ENCODE data around the gene HOXC6.

Gene HOXC6

DNA sequence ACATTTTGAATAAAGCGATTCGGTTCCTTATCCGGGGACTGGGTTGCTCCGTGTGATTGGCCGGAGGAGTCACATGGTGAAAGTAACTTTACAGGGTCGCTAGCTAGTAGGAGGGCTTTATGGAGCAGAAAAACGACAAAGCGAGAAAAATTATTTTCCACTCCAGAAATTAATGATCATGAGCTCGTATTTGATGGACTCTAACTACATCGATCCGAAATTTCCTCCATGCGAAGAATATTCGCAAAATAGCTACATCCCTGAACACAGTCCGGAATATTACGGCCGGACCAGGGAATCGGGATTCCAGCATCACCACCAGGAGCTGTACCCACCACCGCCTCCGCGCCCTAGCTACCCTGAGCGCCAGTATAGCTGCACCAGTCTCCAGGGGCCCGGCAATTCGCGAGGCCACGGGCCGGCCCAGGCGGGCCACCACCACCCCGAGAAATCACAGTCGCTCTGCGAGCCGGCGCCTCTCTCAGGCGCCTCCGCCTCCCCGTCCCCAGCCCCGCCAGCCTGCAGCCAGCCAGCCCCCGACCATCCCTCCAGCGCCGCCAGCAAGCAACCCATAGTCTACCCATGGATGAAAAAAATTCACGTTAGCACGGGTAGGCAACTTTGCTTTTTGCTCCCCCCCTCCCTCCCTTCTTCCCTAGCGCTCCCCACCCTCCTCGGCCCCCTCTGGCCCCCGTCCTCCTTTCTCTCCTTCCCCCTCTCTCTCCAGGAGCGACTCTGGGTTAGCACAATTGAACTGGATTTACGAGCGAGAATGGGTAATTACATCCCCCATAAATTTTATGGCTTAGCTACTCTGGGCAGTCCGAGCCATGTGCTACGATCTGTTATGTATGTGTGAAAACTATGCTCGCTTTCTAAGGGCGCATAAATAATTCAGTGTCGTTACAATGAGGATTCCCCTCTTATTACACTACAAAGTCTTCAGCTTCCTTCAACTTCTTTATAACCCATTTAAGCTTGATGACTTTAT is 25.8 kb downstream of the HOXC6 start, which contains the start of gene HOXC4:
Gene HOXC4, plus strand, starts transcription at position 85 of the 991 bp plus-strand sequence. Its CDS starts 88 bp downstream, at position 173.
- no peak within 1 kb of the TSS for H3K4me3 ChIP-seq
- H3K27ac ChIP-seq, result no peak within 1 kb of the TSS

DNA sequence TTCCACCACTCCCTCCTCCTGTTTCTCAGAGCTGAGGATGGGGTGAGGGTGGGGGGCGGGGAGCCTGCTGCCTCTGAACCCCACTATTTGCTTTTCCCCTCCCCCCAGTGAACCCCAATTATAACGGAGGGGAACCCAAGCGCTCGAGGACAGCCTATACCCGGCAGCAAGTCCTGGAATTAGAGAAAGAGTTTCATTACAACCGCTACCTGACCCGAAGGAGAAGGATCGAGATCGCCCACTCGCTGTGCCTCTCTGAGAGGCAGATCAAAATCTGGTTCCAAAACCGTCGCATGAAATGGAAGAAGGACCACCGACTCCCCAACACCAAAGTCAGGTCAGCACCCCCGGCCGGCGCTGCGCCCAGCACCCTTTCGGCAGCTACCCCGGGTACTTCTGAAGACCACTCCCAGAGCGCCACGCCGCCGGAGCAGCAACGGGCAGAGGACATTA is 26.5 kb downstream of the HOXC6 start:
- Histone ChIP-seq H4K20me1 (peaks cover 84% of the 10 kb centered on the region), H3K4me2 (no peak overlapping the region), H3K4me3 (no peak overlapping the region), H3K9me3 (peaks cover 22% of the 10 kb centered on the region), H3K36me3 (no peaks in the 10 kb centered on the region), H3K4me1 (no peaks in the 10 kb centered on the region), H3K27ac (no peak overlapping the region), H3K27me3 (peaks cover 100% of the 10 kb centered on the region), H3K9ac (no peak overlapping the region)
- no peak for TF ChIP-seq Cebpa-rat (IDR thresholded peaks at IDR 0.05)

More for the DNA sequence above, 25.8 kb downstream of the HOXC6 start, which contains the start of gene HOXC4:
- Histone ChIP-seq H3K4me2 (no peak within 1 kb of the TSS), H3K9ac (no peak within 1 kb of the TSS), H3K9me3 (peaks cover 22% of the 10 kb centered on the region), H3K36me3 (no peaks in the 10 kb centered on the region), H3K4me1 (no peaks in the 10 kb centered on the region), H3K27me3 (peaks cover 100% of the 10 kb centered on the region), H4K20me1 (peaks cover 83% of the 10 kb centered on the region)
- TF ChIP-seq Cebpa-rat (IDR thresholded peaks at IDR 0.05), result no peak

- H3K4me2 ChIP-seq, result no peak overlapping the region
- no peak for TF ChIP-seq Cebpa-rat (IDR thresholded peaks at IDR 0.05)
- H3K27ac ChIP-seq, result no peak overlapping the region
- peaks cover 84% of the 10 kb centered on the region for H4K20me1 ChIP-seq
- H3K36me3 ChIP-seq, result no peaks in the 10 kb centered on the region
- no peak overlapping the region for H3K9ac ChIP-seq
- H3K4me3 ChIP-seq, result no peak overlapping the region
- peaks cover 100% of the 10 kb centered on the region for H3K27me3 ChIP-seq
- H3K9me3 ChIP-seq, result peaks cover 22% of the 10 kb centered on the region
- H3K4me1 ChIP-seq, result no peaks in the 10 kb centered on the region
Measured at GRCh38 chr12:54055552-54055951, 27.3 kb downstream of the HOXC6 start.

GRCh38 chr12:54056110-54056509 is 27.9 kb downstream of the HOXC6 start:
- Histone ChIP-seq H3K9ac (no peak overlapping the region), H3K4me3 (no peak overlapping the region), H3K27ac (no peak overlapping the region), H3K27me3 (peaks cover 100% of the 10 kb centered on the region), H3K4me2 (no peak overlapping the region), H3K36me3 (no peaks in the 10 kb centered on the region), H4K20me1 (peaks cover 84% of the 10 kb centered on the region), H3K4me1 (no peaks in the 10 kb centered on the region), H3K9me3 (peaks cover 22% of the 10 kb centered on the region)
- TF ChIP-seq Cebpa-rat (IDR thresholded peaks at IDR 0.05), result no peak

DNA sequence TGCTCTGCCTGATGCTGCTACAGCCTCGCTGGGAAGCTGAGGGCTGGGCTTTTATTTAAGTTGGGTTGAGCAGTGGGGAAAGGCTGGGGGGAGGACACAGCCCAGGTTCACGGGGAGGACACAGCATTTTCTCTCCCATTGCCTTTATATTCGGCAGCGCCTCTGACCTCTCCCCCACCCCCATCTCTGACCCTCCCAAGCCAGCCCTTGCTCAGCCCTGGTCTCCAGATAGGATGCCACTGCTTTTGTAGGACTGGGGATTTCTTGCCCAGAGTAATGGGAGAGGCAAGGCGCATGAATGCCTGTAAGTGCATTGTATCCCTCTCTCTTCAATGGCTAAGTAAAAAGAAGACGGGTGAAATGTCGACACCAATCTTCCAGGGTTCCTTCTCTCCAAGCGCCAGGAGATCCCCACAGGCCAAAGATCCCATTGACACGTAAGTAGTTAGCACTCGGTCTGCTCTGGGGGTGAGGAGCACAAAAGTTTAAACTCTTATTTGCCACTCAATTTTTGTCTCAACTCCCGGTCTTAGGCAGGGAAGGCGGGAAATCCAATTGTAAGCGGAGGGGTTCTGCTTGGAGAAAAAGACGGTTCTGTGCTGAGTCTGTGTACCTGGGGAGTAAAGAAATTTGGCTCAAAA is 30.0 kb downstream of the HOXC6 start:
- H3K27ac ChIP-seq, result no peak overlapping the region
- no peak overlapping the region for H3K4me2 ChIP-seq
- peaks cover 72% of the 10 kb centered on the region for H4K20me1 ChIP-seq
- no peak overlapping the region for H3K4me3 ChIP-seq
- H3K9ac ChIP-seq, result no peak overlapping the region
- H3K4me1 ChIP-seq, result no peaks in the 10 kb centered on the region
- H3K36me3 ChIP-seq, result no peaks in the 10 kb centered on the region
- H3K9me3 ChIP-seq, result peaks cover 8% of the 10 kb centered on the region
- peaks cover 100% of the 10 kb centered on the region for H3K27me3 ChIP-seq
- TF ChIP-seq Cebpa-rat (IDR thresholded peaks at IDR 0.05), result no peak

- H3K36me3 ChIP-seq, result no peaks in the 10 kb centered on the region
- peaks cover 100% of the 10 kb centered on the region for H3K27me3 ChIP-seq
- no peaks in the 10 kb centered on the region for H3K4me1 ChIP-seq
- no peak overlapping the region for H3K4me2 ChIP-seq
- no peak overlapping the region for H3K9ac ChIP-seq
- no peak for TF ChIP-seq Cebpa-rat (IDR thresholded peaks at IDR 0.05)
- no peak overlapping the region for H3K4me3 ChIP-seq
- H3K9me3 ChIP-seq, result no peaks in the 10 kb centered on the region
- H4K20me1 ChIP-seq, result peaks cover 69% of the 10 kb centered on the region
- H3K27ac ChIP-seq, result no peak overlapping the region
Measured at GRCh38 chr12:54059668-54060067, 31.4 kb downstream of the HOXC6 start.

DNA sequence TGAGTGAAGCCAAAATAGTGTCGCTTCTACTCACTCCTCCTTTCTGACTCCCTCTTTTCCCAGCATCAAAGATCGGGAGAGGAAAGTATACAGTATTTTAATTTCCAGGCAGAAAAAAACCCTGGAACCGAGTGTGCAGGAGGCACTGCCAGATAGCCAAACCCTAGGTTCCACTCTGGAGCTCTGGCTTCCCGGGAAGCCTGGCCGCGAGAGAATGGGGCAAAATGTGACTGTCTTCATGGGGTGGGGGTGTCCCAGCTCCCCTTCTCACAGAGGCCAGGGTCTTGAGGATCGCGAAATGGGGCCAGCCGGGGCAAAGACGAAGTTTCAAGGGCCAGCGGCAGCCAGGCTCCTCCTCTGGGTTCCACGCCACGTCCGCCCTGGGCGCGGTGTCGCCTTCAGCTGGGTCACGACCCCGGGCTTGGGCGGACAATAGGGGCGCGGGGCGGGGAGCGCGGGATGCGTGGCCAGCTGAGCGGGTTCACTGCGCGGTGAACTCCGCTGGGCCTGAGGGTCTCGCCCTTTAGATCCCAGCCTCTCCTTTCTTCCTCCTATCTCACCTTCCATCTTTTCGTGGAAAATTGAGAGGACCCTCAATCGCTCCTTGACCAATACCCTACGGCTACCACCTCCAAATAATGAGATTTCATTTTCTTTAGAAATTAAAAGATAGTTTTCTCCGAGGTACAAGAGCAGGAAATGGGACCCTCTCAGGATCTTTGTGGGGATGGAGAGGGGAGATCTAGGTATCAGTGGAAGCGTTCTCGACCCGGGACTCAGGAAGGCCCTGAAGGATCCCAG is 32.1 kb downstream of the HOXC6 start:
- Histone ChIP-seq H3K9ac (no peak overlapping the region), H3K27ac (no peak overlapping the region), H3K4me1 (no peaks in the 10 kb centered on the region), H3K4me2 (no peak overlapping the region), H3K9me3 (no peaks in the 10 kb centered on the region), H3K4me3 (no peak overlapping the region), H4K20me1 (peaks cover 67% of the 10 kb centered on the region), H3K36me3 (no peaks in the 10 kb centered on the region), H3K27me3 (peaks cover 93% of the 10 kb centered on the region)
- no peak for TF ChIP-seq Cebpa-rat (IDR thresholded peaks at IDR 0.05)

- Histone ChIP-seq H3K4me3 (no peak overlapping the region), H3K9ac (no peak overlapping the region), H3K36me3 (no peaks in the 10 kb centered on the region), H3K27me3 (peaks cover 93% of the 10 kb centered on the region), H4K20me1 (peaks cover 59% of the 10 kb centered on the region), H3K9me3 (no peaks in the 10 kb centered on the region), H3K4me2 (no peak overlapping the region), H3K27ac (no peak overlapping the region), H3K4me1 (no peaks in the 10 kb centered on the region)
- TF ChIP-seq Cebpa-rat (IDR thresholded peaks at IDR 0.05), result no peak
Measured at GRCh38 chr12:54060975-54061778, 32.9 kb downstream of the HOXC6 start.

DNA sequence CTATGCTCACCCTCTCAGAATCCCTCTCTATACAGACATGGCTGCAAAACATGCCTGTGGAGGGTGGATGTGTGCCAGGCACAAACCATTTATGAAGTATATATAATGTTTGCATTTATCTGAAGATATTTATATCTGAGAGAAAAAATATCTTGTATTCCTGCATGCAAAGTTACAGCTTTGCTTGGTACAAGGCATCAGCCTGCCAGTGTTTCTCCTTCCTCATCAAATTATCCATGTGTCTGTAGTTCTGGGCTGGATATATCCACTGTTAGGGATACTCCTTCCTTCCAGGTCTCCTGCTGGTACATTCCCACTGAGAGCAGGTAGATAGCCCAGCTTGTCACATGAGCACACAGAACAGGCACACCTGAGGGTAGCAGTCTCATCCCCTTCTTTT is 37.4 kb downstream of the HOXC6 start:
- no peak overlapping the region for H3K9ac ChIP-seq
- H3K36me3 ChIP-seq, result no peaks in the 10 kb centered on the region
- no peaks in the 10 kb centered on the region for H3K4me1 ChIP-seq
- H3K27me3 ChIP-seq, result peaks cover 62% of the 10 kb centered on the region
- no peak overlapping the region for H3K27ac ChIP-seq
- peaks cover 19% of the 10 kb centered on the region; the same call in 1 of the 2 replicates for H4K20me1 ChIP-seq
- TF ChIP-seq Cebpa-rat (IDR thresholded peaks at IDR 0.05), result no peak
- H3K9me3 ChIP-seq, result no peaks in the 10 kb centered on the region
- no peak overlapping the region for H3K4me2 ChIP-seq
- H3K4me3 ChIP-seq, result no peak overlapping the region
